Measurements from ENCODE around the gene TENM4.
"Not testable (repeated sequence)": the region's sequence is repeated elsewhere in the genome, so short reads cannot be mapped to it uniquely, and the experiment has no call there.

The TENM4 gene

GRCh38 chr11:78829146-78829545, 611.7 kb downstream of the TENM4 start:
- no peaks in the 10 kb centered on the region for H3K36me3 ChIP-seq (replicated peaks)
- no peaks in the 10 kb centered on the region for H3K27me3 ChIP-seq (replicated peaks)
- no peak overlapping the region for H3K27ac ChIP-seq
- no peak overlapping the region for H3K4me3 ChIP-seq (ENCODE audit: low read depth, low read length)
- no peak for TF ChIP-seq CTCF (IDR thresholded peaks at IDR 0.05; ENCODE audit: low read depth, low read length, missing control alignments)
- DNase-seq, result no peak
- in situ Hi-C loops (cut with HindIII; ENCODE audit: low pct_ligation_motif_present, low sequenced_read_pairs), result no loop called here

- Histone ChIP-seq H3K4me3 (ENCODE audit: low read depth, low read length) (no peak overlapping the region), H3K27me3 (replicated peaks) (no peaks in the 10 kb centered on the region), H3K27ac (no peak overlapping the region), H3K36me3 (replicated peaks) (no peaks in the 10 kb centered on the region)
- no peak for TF ChIP-seq CTCF (IDR thresholded peaks at IDR 0.05; ENCODE audit: low read depth, low read length, missing control alignments)
- in situ Hi-C loops (cut with HindIII; ENCODE audit: low pct_ligation_motif_present, low sequenced_read_pairs), result no loop called here
- DNase-seq, result no peak
Observed at GRCh38 chr11:78828676-78829075, 612.2 kb downstream of the TENM4 start.

- H3K27ac ChIP-seq; H3K36me3 ChIP-seq (replicated peaks); H3K27me3 ChIP-seq (replicated peaks); H3K4me3 ChIP-seq (ENCODE audit: low read depth, low read length); in situ Hi-C loops (cut with HindIII; ENCODE audit: low pct_ligation_motif_present, low sequenced_read_pairs); DNase-seq: not testable (repeated sequence)
Observed at GRCh38 chr11:78827291-78827690, 613.5 kb downstream of the TENM4 start.

GRCh38 chr11:78825591-78826020, 615.2 kb downstream of the TENM4 start:
- TF ChIP-seq CTCF (IDR thresholded peaks at IDR 0.05; ENCODE audit: low read depth, low read length, missing control alignments), result no peak
- Histone ChIP-seq H3K27me3 (replicated peaks) (no peaks in the 10 kb centered on the region), H3K27ac (no peak overlapping the region), H3K36me3 (replicated peaks) (no peaks in the 10 kb centered on the region), H3K4me3 (ENCODE audit: low read depth, low read length) (no peak overlapping the region)
- in situ Hi-C loops (cut with HindIII; ENCODE audit: low pct_ligation_motif_present, low sequenced_read_pairs), result no loop called here
- no peak for DNase-seq

- in situ Hi-C loops (cut with HindIII; ENCODE audit: low pct_ligation_motif_present, low sequenced_read_pairs), result no loop called here
- H3K27me3 ChIP-seq (replicated peaks), result no peaks in the 10 kb centered on the region
- no peak for TF ChIP-seq CTCF (IDR thresholded peaks at IDR 0.05; ENCODE audit: low read depth, low read length, missing control alignments)
- H3K4me3 ChIP-seq (ENCODE audit: low read depth, low read length), result no peak overlapping the region
- DNase-seq, result no peak
- no peak overlapping the region for H3K27ac ChIP-seq
- no peaks in the 10 kb centered on the region for H3K36me3 ChIP-seq (replicated peaks)
Observed at GRCh38 chr11:78823588-78823987, 617.2 kb downstream of the TENM4 start.

- in situ Hi-C loops (cut with HindIII; ENCODE audit: low pct_ligation_motif_present, low sequenced_read_pairs), result no loop called here
- TF ChIP-seq CTCF (IDR thresholded peaks at IDR 0.05; ENCODE audit: low read depth, low read length, missing control alignments), result no peak
Observed at GRCh38 chr11:78822931-78823423, 617.9 kb downstream of the TENM4 start.

More at GRCh38 chr11:78822931-78823423, 617.9 kb downstream of the TENM4 start:
- no peaks in the 10 kb centered on the region for H3K36me3 ChIP-seq (replicated peaks)
- no peak for DNase-seq
- no peak overlapping the region for H3K4me3 ChIP-seq (ENCODE audit: low read depth, low read length)
- H3K27ac ChIP-seq, result no peak overlapping the region
- H3K27me3 ChIP-seq (replicated peaks), result no peaks in the 10 kb centered on the region

Data from brain microvascular endothelial cell (primary cell).